Mammary epithelial cell (primary cell): Measurements from ENCODE around the gene NALF2.

Source experiments
- EZH2 ChIP-seq: IDR thresholded peaks from 2 replicates; pipeline ENCODE4 v1.6.1; 2012; ENCODE audit warnings: low read length, inconsistent platforms, borderline replicate concordance
- TF ChIP-seq, protein P1 (sequence below), 2 donors: IDR thresholded peaks in 1 of 2; conservative IDR thresholded peaks in 1 of 2; 2 replicates each; pipeline ENCODE4 v1.5.1; 2011 to 2012; ENCODE audit warnings: inconsistent platforms in 2 of 2, low read length in 2 of 2, mild to moderate bottlenecking in 2 of 2, control low read depth in 1 of 2, low read depth in 1 of 2; ENCODE audit not compliant: insufficient read depth in 1 of 2; ENCODE audit errors: extremely low read depth in 1 of 2

- TF ChIP-seq, protein P1, sequence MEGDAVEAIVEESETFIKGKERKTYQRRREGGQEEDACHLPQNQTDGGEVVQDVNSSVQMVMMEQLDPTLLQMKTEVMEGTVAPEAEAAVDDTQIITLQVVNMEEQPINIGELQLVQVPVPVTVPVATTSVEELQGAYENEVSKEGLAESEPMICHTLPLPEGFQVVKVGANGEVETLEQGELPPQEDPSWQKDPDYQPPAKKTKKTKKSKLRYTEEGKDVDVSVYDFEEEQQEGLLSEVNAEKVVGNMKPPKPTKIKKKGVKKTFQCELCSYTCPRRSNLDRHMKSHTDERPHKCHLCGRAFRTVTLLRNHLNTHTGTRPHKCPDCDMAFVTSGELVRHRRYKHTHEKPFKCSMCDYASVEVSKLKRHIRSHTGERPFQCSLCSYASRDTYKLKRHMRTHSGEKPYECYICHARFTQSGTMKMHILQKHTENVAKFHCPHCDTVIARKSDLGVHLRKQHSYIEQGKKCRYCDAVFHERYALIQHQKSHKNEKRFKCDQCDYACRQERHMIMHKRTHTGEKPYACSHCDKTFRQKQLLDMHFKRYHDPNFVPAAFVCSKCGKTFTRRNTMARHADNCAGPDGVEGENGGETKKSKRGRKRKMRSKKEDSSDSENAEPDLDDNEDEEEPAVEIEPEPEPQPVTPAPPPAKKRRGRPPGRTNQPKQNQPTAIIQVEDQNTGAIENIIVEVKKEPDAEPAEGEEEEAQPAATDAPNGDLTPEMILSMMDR (conservative IDR thresholded peaks at IDR 0.05 in 1 of 2, IDR thresholded peaks at IDR 0.05 in 1 of 2; ENCODE audit: extremely low read depth in 1 of 2, insufficient read depth in 1 of 2, low read depth in 1 of 2, low read length in 2 of 2): no peak
- TF ChIP-seq EZH2: no peak
Measured at GRCh38 chrX:69507500-69507789, 3.3 kb downstream of the NALF2 start.
